Right lobe of liver (tissue), 4 donors: ENCODE measurements around the gene PC.

Experiments used
- POLR2A ChIP-seq: fragments of 450-650 bp; IDR thresholded peaks from one replicate; pipeline ENCODE4 v1.6.1; 2017; ENCODE audit warnings: antibody characterized with exemption, mild to moderate bottlenecking
- TF ChIP-seq, protein P1 (sequence below), 4 donors: fragments of 200-600 bp in 3 of 4; fragments of 450-650 bp in 1 of 4; IDR thresholded peaks; one replicate each; pipeline versions ENCODE4 v1.5.1 to v1.8.0; 2016 to 2022; ENCODE audit warnings: antibody characterized with exemption in 4 of 4, mild to moderate bottlenecking in 2 of 4
- donor health status: DM: no; HTN: no; CAD: no.
- donor health status: DM: no; HTN: no; CAD: no.
- donor health status: DM: no; HTN: yes; CAD: no.

DNA sequence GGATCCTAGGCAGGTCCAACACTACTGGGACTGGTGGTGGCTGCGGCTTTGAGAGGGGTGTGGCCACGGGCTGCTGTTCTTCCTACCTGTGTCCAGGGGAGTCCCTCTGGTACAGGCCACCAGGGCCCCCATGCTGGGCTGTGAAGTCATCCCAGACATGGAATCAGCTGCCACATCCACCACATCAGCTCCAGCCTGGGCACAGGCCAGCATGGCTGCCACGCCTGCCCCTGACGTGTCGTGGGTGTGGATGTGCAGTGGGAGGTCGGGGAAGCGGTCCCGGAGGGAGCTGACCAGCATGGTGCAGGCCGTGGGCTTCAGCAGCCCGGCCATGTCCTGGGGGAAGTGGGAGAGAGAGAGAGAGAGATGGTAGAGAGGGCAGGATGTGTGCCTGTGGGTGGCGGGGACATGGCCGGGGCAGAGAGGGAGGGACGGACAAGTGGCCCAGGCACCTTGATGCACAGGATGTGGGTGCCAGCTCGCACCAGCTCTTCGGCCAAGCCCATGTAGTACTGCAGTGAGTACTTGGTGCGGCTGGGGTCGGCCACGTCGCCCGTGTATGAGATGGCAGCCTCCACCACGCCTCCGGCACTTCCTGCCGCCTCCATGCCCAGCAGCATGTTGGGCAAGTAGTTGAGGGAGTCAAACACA, 107.5 kb downstream of the PC start:
- TF ChIP-seq, protein P1, sequence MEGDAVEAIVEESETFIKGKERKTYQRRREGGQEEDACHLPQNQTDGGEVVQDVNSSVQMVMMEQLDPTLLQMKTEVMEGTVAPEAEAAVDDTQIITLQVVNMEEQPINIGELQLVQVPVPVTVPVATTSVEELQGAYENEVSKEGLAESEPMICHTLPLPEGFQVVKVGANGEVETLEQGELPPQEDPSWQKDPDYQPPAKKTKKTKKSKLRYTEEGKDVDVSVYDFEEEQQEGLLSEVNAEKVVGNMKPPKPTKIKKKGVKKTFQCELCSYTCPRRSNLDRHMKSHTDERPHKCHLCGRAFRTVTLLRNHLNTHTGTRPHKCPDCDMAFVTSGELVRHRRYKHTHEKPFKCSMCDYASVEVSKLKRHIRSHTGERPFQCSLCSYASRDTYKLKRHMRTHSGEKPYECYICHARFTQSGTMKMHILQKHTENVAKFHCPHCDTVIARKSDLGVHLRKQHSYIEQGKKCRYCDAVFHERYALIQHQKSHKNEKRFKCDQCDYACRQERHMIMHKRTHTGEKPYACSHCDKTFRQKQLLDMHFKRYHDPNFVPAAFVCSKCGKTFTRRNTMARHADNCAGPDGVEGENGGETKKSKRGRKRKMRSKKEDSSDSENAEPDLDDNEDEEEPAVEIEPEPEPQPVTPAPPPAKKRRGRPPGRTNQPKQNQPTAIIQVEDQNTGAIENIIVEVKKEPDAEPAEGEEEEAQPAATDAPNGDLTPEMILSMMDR (IDR thresholded peaks at IDR 0.05), result no peak
- no peak for TF ChIP-seq POLR2A
